Prostate gland (tissue), 2 donors: ENCODE measurements around the gene AFF3. TPM values are rescaled to one million over a fixed set of nuclear protein-coding genes. Genes with fewer than 3 reads are reported as not detected.

Experiments used
- DNase-seq: peaks from one replicate; pipeline ENCODE4 v3.0.0-alpha.2; 2019; ENCODE audit warnings: low spot score
- H3K27ac ChIP-seq, 2 donors: fragments of 200-600 bp; sonication (generic); 2 replicates each; pipeline ENCODE4 v1.5.1; 2017 to 2019
- H3K27me3 ChIP-seq: fragments of 200-600 bp; sonication (generic); replicated peaks from 2 replicates; pipeline ENCODE4 v1.5.1; 2019; ENCODE audit not compliant: insufficient read depth
- H3K36me3 ChIP-seq, 2 donors: fragments of 200-600 bp; sonication (generic); 1 replicate in 1 of 2; 2 replicates in 1 of 2; pipeline versions ENCODE4 v1.5.1 to v1.8.1; 2017 to 2019
- H3K4me1 ChIP-seq: fragments of 200-600 bp; sonication (generic); replicated peaks from 2 replicates; pipeline ENCODE4 v1.5.1; 2019
- H3K4me3 ChIP-seq, 2 donors: fragments of 200-600 bp; sonication (generic); 2 replicates each; pipeline ENCODE4 v1.5.1; 2017 to 2019
- H3K9me3 ChIP-seq: fragments of 200-600 bp; sonication (generic); 2 replicates; pipeline ENCODE4 v1.5.1; 2017
- POLR2A ChIP-seq: fragments of 450-650 bp; IDR thresholded peaks from one replicate; pipeline ENCODE4 v1.6.1; 2016; ENCODE audit warnings: antibody characterized with exemption, mild to moderate bottlenecking
- POLR2AphosphoS5 ChIP-seq: sonication (generic); formaldehyde crosslinking; IDR thresholded peaks from one replicate; pipeline ENCODE4 v1.6.1; 2017; ENCODE audit warnings: antibody characterized with exemption
- WGBS: methylation state at CpG from one replicate; pipeline ENCODE4 v1.1.5; 2018; 5-methylcytosine and 5-hydroxymethylcytosine counted together
- intact Hi-C: fragments of 100-400 bp; cut with DNase I; formaldehyde crosslinking; loops from one replicate; pipeline ENCODE4 v1.14.2; 2022
- total RNA-seq, 2 donors: library from RNA; depleted of rRNA; stranded (reverse); fragments of >200 nt; gene quantifications; one replicate each; pipeline ENCODE4 v1.1.0, GENCODE V29; 2016
- TF ChIP-seq, protein P1 (sequence below), 4 experiments: fragments of 200-600 bp in 2 of 4; fragments of 450-650 bp in 2 of 4; sonication (generic) in 2 of 4; IDR thresholded peaks; 1 replicate in 3 of 4; 2 replicates in 1 of 4; pipeline ENCODE4 v1.5.1; 2016 to 2019; ENCODE audit warnings: antibody characterized with exemption in 4 of 4, mild to moderate bottlenecking in 2 of 4, moderate library complexity in 2 of 4

AFF3 gene
- total RNA-seq, 2 donors from 2014 or later, result 74.4 to 113 TPM

DNA sequence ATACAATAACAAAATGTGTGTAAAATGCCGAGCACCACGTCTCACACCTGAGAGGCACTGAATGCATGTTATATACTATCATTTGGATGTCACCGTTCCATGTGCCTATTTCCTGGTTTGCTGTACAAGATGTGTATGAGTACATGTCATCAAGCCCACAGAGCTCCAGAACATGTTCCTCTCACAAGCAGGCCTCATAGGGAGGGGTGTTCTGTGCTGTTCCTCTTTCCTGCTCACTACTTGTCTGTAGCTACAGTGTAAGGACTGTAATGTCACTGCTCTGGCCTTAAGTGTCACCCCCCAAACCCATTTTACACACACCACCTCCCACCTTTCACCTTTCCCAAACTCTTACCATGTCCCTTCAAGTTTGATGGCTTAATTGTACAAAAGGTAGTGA is 1.8 kb downstream of the AFF3 start:
- 95% methylated on average over 3 of the region's 3 CpGs for WGBS
- Histone ChIP-seq H3K36me3 (no peaks in the 10 kb centered on the region), H3K4me1 (no peaks in the 10 kb centered on the region), H3K4me3 (no peak overlapping the region), H3K27ac (no peak overlapping the region), H3K27me3 (no peaks in the 10 kb centered on the region), H3K9me3 (no peaks in the 10 kb centered on the region)
- TF ChIP-seq, protein P1, sequence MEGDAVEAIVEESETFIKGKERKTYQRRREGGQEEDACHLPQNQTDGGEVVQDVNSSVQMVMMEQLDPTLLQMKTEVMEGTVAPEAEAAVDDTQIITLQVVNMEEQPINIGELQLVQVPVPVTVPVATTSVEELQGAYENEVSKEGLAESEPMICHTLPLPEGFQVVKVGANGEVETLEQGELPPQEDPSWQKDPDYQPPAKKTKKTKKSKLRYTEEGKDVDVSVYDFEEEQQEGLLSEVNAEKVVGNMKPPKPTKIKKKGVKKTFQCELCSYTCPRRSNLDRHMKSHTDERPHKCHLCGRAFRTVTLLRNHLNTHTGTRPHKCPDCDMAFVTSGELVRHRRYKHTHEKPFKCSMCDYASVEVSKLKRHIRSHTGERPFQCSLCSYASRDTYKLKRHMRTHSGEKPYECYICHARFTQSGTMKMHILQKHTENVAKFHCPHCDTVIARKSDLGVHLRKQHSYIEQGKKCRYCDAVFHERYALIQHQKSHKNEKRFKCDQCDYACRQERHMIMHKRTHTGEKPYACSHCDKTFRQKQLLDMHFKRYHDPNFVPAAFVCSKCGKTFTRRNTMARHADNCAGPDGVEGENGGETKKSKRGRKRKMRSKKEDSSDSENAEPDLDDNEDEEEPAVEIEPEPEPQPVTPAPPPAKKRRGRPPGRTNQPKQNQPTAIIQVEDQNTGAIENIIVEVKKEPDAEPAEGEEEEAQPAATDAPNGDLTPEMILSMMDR (IDR thresholded peaks at IDR 0.05), result no peak
- TF ChIP-seq POLR2AphosphoS5 (no peak), POLR2A (no peak)
- DNase-seq, result no peak
- intact Hi-C loops, result no loop called here

DNA sequence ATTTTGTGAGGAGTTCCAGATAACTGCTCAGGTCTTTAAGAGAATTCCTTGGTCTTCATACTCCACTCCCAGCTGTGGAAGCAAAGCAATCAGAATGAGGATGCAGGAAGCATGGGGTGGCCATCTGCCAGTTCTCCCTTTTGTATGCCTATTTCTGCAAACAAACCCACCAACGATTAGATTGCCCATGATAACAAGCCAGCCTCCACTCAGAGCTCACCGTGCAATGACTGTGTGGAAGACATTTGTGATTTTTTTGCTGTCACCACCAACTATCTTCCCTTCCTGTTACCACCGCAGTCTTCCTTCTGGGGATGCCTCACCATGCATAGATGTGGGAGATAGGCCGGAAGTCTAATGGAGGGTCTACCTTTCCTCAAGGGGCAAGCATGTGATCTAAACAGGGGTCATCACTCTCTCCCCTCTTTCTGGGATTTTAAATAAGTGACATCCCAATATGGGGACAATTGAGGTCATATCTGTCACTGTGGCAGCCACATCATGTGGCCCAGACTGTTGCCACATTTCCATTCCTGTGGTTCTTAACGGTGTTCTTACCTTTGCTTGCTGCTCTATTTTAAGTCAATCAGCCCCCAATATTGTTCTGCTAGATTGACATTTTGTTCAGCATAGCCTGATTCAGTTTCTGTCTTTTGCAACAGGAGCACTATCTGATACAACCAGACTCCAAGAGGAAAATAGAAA is 4.4 kb downstream of the AFF3 start:
- no peak for TF ChIP-seq POLR2AphosphoS5
- TF ChIP-seq, protein P1 (IDR thresholded peaks at IDR 0.05), result no peak
- Histone ChIP-seq H3K4me1 (no peaks in the 10 kb centered on the region), H3K4me3 (no peak overlapping the region), H3K36me3 (no peaks in the 10 kb centered on the region), H3K27ac (no peak overlapping the region), H3K27me3 (no peaks in the 10 kb centered on the region), H3K9me3 (no peaks in the 10 kb centered on the region)
- intact Hi-C loops, result no loop called here
- WGBS, result 51% methylated on average over 5 of the region's 5 CpGs
- no peak for DNase-seq

DNA sequence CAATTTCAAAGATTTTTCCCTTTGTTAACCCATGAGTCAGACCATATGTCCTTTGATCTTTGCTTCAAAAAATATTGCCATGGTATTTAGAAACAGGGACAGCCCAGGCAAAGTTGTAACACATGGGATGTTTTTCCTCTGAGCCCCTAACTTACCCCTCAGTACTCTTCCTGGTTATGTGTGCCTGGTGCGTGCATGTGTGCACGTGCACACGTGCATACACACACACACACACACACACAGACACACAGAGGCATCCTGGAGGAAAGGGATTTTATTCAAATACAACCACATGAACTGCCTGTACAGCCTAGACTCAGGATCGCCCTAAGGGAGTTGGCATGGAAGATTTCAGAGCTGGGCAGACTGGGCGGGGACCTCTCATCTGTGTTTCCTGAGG is 5.1 kb downstream of the AFF3 start:
- no peaks in the 10 kb centered on the region for H3K36me3 ChIP-seq
- TF ChIP-seq, protein P1 (IDR thresholded peaks at IDR 0.05), result no peak
- TF ChIP-seq POLR2AphosphoS5 (no peak), POLR2A (no peak)
- H3K4me1 ChIP-seq, result no peaks in the 10 kb centered on the region
- WGBS, result 78% methylated on average over 5 of the region's 5 CpGs
- no peak for DNase-seq
- no peaks in the 10 kb centered on the region for H3K9me3 ChIP-seq
- intact Hi-C loops, result no loop called here
- H3K27ac ChIP-seq, result no peak overlapping the region
- no peaks in the 10 kb centered on the region for H3K27me3 ChIP-seq
- H3K4me3 ChIP-seq, result no peak overlapping the region

DNA sequence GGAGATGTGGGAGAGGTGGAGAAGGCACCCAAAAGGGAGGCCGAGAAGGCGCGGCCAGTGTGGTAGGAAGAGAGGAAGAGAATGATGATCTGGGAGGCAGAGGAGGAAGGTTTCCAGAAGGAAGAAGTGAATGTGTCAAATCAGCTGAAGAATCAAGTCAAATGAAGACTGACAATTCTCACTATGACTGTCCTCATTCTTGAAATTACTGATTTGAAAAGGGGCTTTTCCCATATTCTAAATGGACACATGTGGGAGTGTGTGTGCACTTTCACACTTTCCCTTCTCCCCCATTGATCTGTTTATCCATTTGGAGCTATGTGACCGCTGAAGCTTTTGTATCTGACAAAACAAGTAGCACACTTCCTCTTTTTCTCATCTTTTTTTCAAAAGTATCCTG is 6.1 kb downstream of the AFF3 start:
- WGBS, result 90% methylated on average over 4 of the region's 4 CpGs
- H3K27ac ChIP-seq, result no peak overlapping the region
- no peak for DNase-seq
- intact Hi-C loops, result no loop called here
- no peaks in the 10 kb centered on the region for H3K9me3 ChIP-seq
- H3K4me3 ChIP-seq, result no peak overlapping the region
- H3K4me1 ChIP-seq, result no peaks in the 10 kb centered on the region
- TF ChIP-seq POLR2AphosphoS5 (no peak), POLR2A (no peak)
- TF ChIP-seq, protein P1 (IDR thresholded peaks at IDR 0.05), result no peak
- H3K36me3 ChIP-seq, result no peaks in the 10 kb centered on the region
- H3K27me3 ChIP-seq, result no peaks in the 10 kb centered on the region

DNA sequence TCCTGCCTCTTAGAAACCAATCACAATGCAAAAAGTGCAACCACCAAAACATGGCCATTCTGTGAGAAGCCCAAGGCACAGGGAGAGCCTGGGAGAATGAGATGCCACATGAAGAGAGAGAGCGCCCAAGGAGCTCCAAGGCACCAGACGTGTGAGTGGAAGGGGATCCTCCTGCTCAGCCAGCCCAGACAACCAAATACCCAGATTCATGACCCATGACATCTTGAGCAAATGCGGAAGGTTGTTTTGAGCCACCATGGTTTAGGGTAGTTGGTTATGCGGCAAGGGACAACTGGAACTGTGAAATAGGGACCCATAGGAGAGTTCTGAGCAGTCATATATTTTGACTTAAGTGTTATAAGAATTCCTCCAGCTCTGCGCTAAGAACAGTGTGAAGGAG is 7.0 kb downstream of the AFF3 start:
- no peak for DNase-seq
- H3K27me3 ChIP-seq, result no peaks in the 10 kb centered on the region
- no peak for TF ChIP-seq POLR2A
- no peak for TF ChIP-seq POLR2AphosphoS5
- TF ChIP-seq, protein P1 (IDR thresholded peaks at IDR 0.05), result no peak
- no peaks in the 10 kb centered on the region for H3K36me3 ChIP-seq
- intact Hi-C loops, result no loop called here
- no peaks in the 10 kb centered on the region for H3K9me3 ChIP-seq
- H3K27ac ChIP-seq, result no peak overlapping the region
- WGBS, result 97% methylated on average over 5 of the region's 5 CpGs
- no peak overlapping the region for H3K4me3 ChIP-seq
- no peaks in the 10 kb centered on the region for H3K4me1 ChIP-seq
